ENCODE measurements around the gene SERTAD2. TPM values are rescaled to one million over a fixed set of nuclear protein-coding genes. Genes with fewer than 3 reads are reported as not detected.

The SERTAD2 gene
- total RNA-seq, 2 experiments from 2014 or later = 24.3 to 53.7 TPM

DNA sequence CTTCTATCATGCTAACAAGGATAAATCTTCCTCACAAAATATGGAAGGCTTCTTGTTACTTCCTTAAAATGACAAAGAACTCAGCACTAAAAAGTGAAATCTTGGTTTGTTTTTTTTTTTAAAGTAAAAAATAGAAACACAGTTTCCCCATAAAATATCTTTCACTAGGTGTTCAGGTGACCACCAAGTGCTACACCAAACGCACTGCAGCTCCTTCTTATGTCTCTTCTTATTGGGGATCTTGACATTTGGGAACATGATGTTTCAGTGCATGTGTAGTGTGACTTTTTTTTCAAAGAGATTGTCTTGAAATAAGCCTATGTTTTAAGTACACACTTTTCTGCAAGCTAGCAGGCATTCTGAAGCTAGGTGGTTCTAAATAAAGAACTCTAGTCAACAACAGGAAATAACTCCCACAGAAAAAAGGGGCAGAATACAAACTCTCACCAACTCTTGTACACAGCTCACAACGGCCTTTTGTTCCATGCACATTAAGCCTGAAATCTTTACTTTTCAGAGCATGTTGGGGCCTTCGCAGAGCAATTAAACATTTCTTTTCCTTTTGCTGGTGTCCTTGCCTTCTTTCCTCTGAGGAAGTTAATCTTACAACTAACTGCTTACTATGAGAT is 13.2 kb upstream of the SERTAD2 start:
- DNase-seq = no peak
- H3K27me3 Mint-ChIP-seq = no peaks in the 10 kb centered on the region
- H3K9me3 Mint-ChIP-seq (ENCODE audit: low read depth) = no peaks in the 10 kb centered on the region
- no peak overlapping the region for H3K4me3 Mint-ChIP-seq
- H3K27ac Mint-ChIP-seq = peak overlapping the region; percentile 76
- peaks cover 10% of the 10 kb centered on the region for H3K36me3 Mint-ChIP-seq
- H3K4me1 Mint-ChIP-seq = peaks cover 25% of the 10 kb centered on the region
- peak; percentile 58 for ATAC-seq
- CTCF ChIA-PET = interaction anchor here (0.6 to 3.6 kb wide), 4 partner anchors 14 to 165 kb away, joined by 3 to 15 read pairs (median 4); partner anchors contain the start of gene SERTAD2

DNA sequence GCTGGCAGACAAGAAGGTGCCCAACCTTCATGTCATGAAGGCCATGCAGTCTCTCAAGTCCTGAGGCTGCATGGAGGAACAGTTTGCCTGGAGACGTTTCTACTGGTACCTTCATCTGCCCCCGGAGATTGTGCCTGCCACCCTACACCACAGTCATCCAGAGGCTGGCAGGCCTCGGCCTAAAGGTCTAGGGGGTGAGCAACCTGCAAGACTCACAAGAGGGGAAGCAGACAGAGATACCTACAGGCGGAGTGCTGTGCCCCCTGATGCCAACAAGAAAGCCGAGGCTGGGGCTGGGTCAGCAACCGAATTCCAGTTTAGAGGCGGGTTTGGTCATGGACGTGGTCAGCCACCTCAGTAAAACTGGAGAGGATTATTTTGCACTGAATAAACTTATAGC is 12.0 kb upstream of the SERTAD2 start:
- Mint-ChIP-seq H3K9me3 (ENCODE audit: low read depth) (no peaks in the 10 kb centered on the region), H3K4me3 (no peak overlapping the region), H3K4me1 (peaks cover 25% of the 10 kb centered on the region), H3K27ac (no peak overlapping the region), H3K36me3 (peaks cover 8% of the 10 kb centered on the region), H3K27me3 (no peaks in the 10 kb centered on the region)
- CTCF ChIA-PET = interaction anchor here (1.4 to 3.6 kb wide), 3 partner anchors 9 to 17 kb away, joined by 3 to 15 read pairs (median 4); partner anchors contain the start of gene SERTAD2
- ATAC-seq = no peak
- DNase-seq = no peak

DNA sequence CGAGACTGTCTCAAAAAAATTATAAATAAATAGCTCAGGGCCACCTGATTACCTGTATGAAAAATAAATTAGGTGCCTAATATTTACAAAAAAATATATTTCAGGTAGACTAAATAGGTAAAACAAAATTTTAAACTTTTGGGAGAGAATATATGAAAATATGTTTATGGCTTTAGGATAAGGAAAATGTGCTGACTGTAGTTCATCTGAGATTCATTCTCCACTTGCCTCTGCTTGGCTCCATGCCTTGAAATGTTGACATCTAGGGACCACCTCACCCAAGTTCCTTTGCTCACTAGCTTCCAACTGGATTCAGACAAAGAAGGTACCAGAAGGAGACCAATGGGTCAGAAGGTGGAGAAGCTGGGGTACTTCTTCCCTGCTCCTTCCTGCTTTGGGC is 9.7 kb upstream of the SERTAD2 start:
- DNase-seq (no peak), ATAC-seq (no peak)
- Mint-ChIP-seq H3K27ac (no peak overlapping the region), H3K4me1 (peaks cover 25% of the 10 kb centered on the region), H3K27me3 (no peaks in the 10 kb centered on the region), H3K4me3 (no peak overlapping the region), H3K36me3 (peaks cover 11% of the 10 kb centered on the region), H3K9me3 (ENCODE audit: low read depth) (no peaks in the 10 kb centered on the region)
- CTCF ChIA-PET = interaction anchor here (0.9 to 4.4 kb wide), 5 partner anchors 10 to 332 kb away, joined by 3 to 37 read pairs (median 5); partner anchors contain the start of gene SERTAD2

DNA sequence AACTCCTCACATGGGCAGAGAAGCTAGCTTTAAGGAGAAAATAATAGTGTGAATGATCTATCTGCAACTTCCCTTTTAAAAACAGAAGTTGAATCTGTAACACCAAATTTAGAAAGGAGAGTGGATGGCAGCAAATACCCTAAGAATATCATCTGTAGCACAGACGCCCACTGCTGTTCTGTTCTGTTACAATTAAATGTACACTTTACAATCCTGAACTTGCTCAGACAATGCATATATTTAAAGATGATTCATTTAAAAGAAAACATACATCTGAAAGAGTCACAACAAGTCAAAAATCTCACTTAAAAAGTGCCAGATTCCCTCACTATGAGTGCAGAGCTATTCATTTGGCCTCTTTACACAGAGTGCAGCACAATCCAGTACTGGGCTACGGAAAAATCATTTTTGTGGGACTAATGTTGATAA is 8.0 kb upstream of the SERTAD2 start:
- CTCF ChIA-PET = interaction anchor here (0.7 to 4.4 kb wide), 2 partner anchors 8 to 15 kb away, joined by 3 to 37 read pairs; partner anchors contain the start of gene SERTAD2
- peaks cover 6% of the 10 kb centered on the region for H3K36me3 Mint-ChIP-seq
- peaks cover 11% of the 10 kb centered on the region for H3K4me1 Mint-ChIP-seq
- H3K4me3 Mint-ChIP-seq = no peak overlapping the region
- no peak for DNase-seq
- H3K27ac Mint-ChIP-seq = no peak overlapping the region
- no peaks in the 10 kb centered on the region for H3K27me3 Mint-ChIP-seq
- no peak for ATAC-seq
- H3K9me3 Mint-ChIP-seq (ENCODE audit: low read depth) = no peaks in the 10 kb centered on the region

DNA sequence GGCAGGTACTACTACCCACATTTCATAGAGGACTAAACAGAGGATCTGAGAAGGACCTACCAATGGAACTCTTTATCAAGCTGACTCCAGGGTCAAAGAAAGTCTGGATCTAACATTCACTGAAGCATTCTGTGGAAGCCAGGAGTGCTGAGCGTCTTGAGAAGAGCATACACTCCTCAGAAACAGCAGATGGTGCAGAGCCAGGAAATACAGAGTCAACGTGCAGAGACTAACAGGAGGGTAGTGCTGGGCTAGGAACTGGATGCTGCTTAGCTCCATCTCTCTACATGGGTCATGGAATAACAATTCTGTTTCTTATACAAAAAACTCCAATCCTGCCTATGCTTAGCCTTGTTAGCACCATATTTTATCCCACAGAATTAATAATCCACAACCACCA is 5.5 kb upstream of the SERTAD2 start:
- ATAC-seq (no peak), DNase-seq (no peak)
- no peaks in the 10 kb centered on the region for H3K9me3 Mint-ChIP-seq (ENCODE audit: low read depth)
- no peak overlapping the region for H3K27ac Mint-ChIP-seq
- H3K27me3 Mint-ChIP-seq = no peaks in the 10 kb centered on the region
- H3K36me3 Mint-ChIP-seq = peaks cover 3% of the 10 kb centered on the region
- CTCF ChIA-PET = no interaction called here
- peaks cover 22% of the 10 kb centered on the region for H3K4me1 Mint-ChIP-seq
- no peak overlapping the region for H3K4me3 Mint-ChIP-seq

DNA sequence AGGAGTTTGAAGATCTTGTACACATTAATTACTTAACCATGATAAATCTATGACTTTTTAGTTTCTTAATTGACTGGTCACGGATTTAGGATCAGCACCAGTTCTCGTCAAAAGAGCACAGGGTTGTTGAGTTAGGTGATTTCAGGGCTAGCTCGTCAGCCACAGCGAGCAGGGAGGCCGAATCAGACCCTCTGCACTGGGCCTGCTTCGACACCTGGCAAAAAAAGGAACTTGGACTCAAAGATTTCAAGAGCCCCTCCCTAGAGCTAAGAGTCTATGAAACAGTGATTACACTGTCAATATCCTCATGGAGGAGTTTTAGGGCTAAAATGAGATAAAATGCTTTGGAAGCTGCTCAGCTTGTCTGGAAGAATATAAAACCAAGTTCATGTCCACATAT is 4.6 kb upstream of the SERTAD2 start:
- DNase-seq (no peak), ATAC-seq (no peak)
- H3K27ac Mint-ChIP-seq = no peak overlapping the region

DNA sequence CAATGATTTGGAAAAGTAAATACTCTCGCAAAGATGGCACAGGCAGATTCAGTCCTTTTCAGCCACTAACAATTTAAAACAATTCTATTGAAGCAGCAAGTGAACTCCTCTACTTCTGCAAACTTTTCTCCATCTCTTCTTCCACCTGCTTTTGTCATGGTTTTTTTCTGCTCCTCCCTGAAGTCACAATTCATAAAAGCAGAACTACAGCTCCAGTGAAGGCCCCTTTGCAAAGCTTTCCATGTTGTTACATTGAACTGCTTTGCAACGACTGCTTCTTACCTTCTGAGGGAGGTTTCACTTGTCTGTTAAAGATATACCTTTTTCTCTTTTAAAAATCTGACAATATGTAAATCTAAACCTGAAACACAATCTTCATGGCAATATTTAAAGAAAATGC is 3.7 kb upstream of the SERTAD2 start:
- Mint-ChIP-seq H3K27me3 (no peaks in the 10 kb centered on the region), H3K9me3 (ENCODE audit: low read depth) (no peaks in the 10 kb centered on the region), H3K36me3 (peaks cover 3% of the 10 kb centered on the region), H3K27ac (no peak overlapping the region), H3K4me1 (peaks cover 24% of the 10 kb centered on the region), H3K4me3 (no peak overlapping the region)
- CTCF ChIA-PET = interaction anchor here (0.8 to 1.3 kb wide), 3 partner anchors 17 to 48 kb away, joined by 3 to 4 read pairs (median 3); no protein-coding TSS in a partner anchor
- DNase-seq (no peak), ATAC-seq (no peak)

More for the DNA sequence above, 4.6 kb upstream of the SERTAD2 start:
- Mint-ChIP-seq H3K27me3 (no peaks in the 10 kb centered on the region), H3K36me3 (peaks cover 3% of the 10 kb centered on the region), H3K4me3 (no peak overlapping the region), H3K9me3 (ENCODE audit: low read depth) (no peaks in the 10 kb centered on the region), H3K4me1 (peaks cover 20% of the 10 kb centered on the region)
- CTCF ChIA-PET = interaction anchor here (0.8 to 1.3 kb wide), 2 partner anchors 17 to 49 kb away, joined by 3 to 4 read pairs; no protein-coding TSS in a partner anchor

DNA sequence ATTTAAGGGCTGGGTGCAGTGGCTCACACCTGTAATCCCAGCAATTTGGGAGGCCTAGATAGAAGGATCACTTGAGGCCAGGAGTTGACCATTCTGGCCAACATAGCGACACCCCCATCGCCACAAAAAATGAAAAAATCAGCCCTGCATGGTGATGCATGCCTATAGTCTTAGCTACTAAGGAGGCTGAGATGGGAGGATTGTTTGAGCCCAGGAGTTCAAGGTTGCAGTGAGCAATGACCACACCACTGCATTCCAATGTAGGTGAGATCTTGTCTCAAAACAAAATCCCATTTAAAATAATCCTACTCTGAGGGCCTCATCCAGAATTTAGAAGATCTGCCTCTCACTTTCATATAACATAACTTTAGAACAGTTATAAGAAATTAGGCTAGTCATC is 2.7 kb upstream of the SERTAD2 start:
- DNase-seq = no peak
- peaks cover 3% of the 10 kb centered on the region for H3K36me3 Mint-ChIP-seq
- peaks cover 29% of the 10 kb centered on the region for H3K4me1 Mint-ChIP-seq
- no peak overlapping the region for H3K27ac Mint-ChIP-seq
- H3K4me3 Mint-ChIP-seq = no peak overlapping the region
- H3K9me3 Mint-ChIP-seq (ENCODE audit: low read depth) = no peaks in the 10 kb centered on the region
- no peaks in the 10 kb centered on the region for H3K27me3 Mint-ChIP-seq
- CTCF ChIA-PET = interaction anchor here (0.9 to 6.0 kb wide), 6 partner anchors 7 to 111 kb away, joined by 3 to 55 read pairs (median 32); no protein-coding TSS in a partner anchor
- ATAC-seq = no peak

DNA sequence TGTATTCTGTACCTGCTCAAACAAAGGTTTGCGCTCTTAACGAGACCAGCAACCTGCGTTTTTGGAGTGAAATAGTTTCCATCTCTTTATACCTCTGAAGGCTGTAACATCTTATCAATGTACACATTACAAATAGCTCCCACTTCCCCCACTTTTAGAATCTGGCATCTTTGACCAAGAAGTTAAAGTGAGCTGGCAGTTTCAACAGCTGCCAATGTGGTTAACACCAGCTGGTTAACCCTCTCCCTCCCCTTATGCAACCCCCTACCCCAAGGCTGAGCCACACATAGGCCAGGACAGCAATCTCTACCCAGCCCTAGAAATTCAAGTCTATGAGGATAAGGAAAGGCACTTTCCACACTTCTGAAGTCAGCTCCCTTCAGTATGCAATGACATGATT is 2.2 kb upstream of the SERTAD2 start:
- CTCF ChIA-PET = interaction anchor here (0.9 to 6.0 kb wide), 9 partner anchors 7 to 112 kb away, joined by 3 to 69 read pairs (median 27); no protein-coding TSS in a partner anchor
- Mint-ChIP-seq H3K4me3 (no peak overlapping the region), H3K27me3 (no peaks in the 10 kb centered on the region), H3K36me3 (peaks cover 3% of the 10 kb centered on the region), H3K27ac (peak overlapping the region; percentile 63), H3K4me1 (peaks cover 32% of the 10 kb centered on the region), H3K9me3 (ENCODE audit: low read depth) (no peaks in the 10 kb centered on the region)
- DNase-seq (no peak), ATAC-seq (no peak)

DNA sequence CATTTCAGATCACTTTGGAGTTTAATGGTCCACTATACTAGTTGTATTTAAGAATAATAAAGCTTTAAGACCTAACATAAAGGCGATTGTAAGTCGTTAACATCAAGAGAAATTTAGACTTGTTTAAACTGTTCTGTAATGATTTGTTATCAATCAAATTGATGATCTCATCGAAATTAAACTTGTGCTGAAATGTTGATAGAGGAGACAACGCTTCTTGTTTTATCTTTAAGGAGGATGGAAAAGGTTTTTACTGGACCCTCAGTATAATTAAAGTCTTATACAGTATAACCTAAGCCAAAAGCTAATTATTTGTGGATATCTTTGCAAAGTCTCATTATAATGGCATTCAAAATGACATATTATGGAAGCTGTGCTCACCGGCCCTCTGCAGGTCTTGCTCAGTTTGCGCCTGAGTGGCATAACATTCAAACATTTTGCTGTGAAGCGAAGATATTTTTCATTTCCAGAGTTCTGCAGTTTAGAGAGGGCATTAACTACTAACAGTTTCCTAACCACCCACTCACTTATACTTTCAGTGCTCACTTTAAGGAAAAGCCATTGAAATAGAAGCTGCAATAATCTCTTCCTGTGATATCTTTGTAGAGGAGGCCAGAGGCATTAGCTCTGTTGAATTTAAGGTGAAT is 1.4 kb upstream of the SERTAD2 start:
- Mint-ChIP-seq H3K36me3 (peaks cover 3% of the 10 kb centered on the region), H3K9me3 (ENCODE audit: low read depth) (no peaks in the 10 kb centered on the region)

DNA sequence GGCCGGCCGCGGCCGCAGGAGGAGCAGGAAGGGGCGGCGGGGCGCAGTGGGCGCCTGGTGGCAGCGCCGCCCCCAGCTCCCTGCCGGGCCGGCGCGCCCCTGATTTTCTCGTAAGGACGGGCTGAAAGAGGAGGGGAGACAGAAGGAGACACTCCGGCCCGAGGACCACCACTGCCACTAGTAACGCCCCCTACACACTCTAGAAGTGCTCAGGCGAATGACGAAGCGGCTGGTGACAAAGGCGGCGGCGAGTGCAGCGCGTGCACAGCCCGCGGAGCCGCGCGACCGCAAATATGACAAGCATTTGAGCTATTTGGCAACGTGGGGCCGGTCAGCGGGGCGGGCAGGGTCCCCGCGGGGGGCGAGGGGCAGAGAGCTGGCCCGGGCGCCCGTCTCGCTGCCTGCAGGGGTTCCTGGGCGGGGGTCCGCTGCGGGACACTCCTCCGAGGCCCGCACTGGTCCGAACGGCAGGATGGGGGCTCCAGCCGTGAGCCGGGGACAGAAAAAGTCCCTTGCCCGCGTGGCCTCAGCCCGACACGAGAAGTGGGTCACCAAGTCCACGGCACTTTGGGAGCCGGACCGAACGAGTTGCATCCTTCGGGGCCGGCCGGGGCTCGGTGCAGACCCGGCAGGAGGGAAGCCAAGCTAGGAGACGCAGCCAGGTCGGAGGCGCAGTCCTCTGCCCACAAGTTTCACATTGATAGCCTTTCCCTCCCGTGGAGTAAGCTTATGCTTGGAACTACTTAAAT is 524 bp upstream of the SERTAD2 start:
- peaks cover 45% of the 10 kb centered on the region for H3K4me1 Mint-ChIP-seq
- H3K27ac Mint-ChIP-seq = peak overlapping the region; percentile 83
- no peaks in the 10 kb centered on the region for H3K27me3 Mint-ChIP-seq
- no peaks in the 10 kb centered on the region for H3K9me3 Mint-ChIP-seq (ENCODE audit: low read depth)
- DNase-seq (peak; percentile 85), ATAC-seq (peak; percentile 62)
- peak overlapping the region; percentile 78 for H3K4me3 Mint-ChIP-seq
- CTCF ChIA-PET = interaction anchor here (0.6 to 6.0 kb wide), 27 partner anchors 9 to 410 kb away, joined by 3 to 69 read pairs (median 7); partner anchors contain the start of gene AFTPH
- H3K36me3 Mint-ChIP-seq = peaks cover 1% of the 10 kb centered on the region

More for the DNA sequence above, 1.4 kb upstream of the SERTAD2 start:
- CTCF ChIA-PET = interaction anchor here (1.0 to 6.0 kb wide), 16 partner anchors 8 to 209 kb away, joined by 3 to 69 read pairs (median 6); partner anchors contain the start of gene AFTPH
- Mint-ChIP-seq H3K27me3 (no peaks in the 10 kb centered on the region), H3K27ac (peak overlapping the region; percentile 62), H3K4me1 (peaks cover 39% of the 10 kb centered on the region), H3K4me3 (peak overlapping the region; percentile 78)
- DNase-seq = peak; percentile 59
- ATAC-seq = no peak

DNA sequence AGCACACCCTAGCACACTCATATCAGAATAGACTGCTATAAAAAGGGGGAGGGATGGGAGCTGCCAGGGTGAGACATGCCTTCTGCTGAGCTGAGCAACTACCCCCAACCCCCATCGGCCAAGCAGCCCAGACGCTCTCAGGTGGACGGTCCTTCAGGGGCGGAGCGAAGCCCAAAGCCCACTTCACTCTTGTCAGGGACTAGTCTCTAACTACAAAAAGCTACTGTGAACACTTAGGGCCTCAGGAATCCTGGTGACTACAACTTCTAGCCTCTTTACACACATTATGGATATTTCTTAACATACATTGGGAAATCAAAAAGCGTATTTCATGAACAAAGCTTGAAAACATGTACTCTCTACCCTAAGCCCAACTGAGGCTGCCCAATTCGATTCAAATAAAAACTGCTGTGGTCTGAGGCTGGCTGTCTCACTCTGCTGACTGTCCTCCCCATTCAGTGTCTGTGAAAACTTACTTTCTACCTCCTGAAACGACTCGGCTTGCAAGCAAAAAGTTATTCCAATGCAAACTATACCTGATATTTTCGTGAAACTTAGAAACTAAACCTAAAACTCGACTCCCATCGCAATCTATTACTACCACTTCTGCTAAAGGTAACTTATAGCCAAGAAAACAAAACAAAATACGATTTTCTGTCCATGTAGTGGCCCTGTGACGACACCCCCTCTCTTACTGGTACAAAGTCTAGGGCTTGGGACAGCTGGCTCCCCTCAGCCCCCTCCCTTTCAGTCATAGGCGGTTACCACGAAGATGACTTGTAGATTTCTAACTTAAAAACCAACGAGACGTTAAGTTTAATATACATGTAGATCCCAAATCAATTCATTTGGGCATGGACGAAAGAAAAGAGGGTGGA is 1.2 kb downstream of the SERTAD2 start:
- DNase-seq (peak; percentile 62), ATAC-seq (no peak)
- H3K36me3 Mint-ChIP-seq = no peaks in the 10 kb centered on the region
- CTCF ChIA-PET = interaction anchor here (0.6 to 6.0 kb wide), 28 partner anchors 8 to 381 kb away, joined by 3 to 69 read pairs (median 5); partner anchors contain the start of gene AFTPH
- H3K27me3 Mint-ChIP-seq = no peaks in the 10 kb centered on the region
- H3K4me1 Mint-ChIP-seq = peaks cover 58% of the 10 kb centered on the region
- no peaks in the 10 kb centered on the region for H3K9me3 Mint-ChIP-seq (ENCODE audit: low read depth)
- peak overlapping the region; percentile 91 for H3K27ac Mint-ChIP-seq
- H3K4me3 Mint-ChIP-seq = peak overlapping the region; percentile 83
